Vagina (tissue), 2 donors: Measurements from ENCODE around the gene TRMT61A.

ENCODE experiments used
- POLR2A ChIP-seq, 2 donors: fragments of 450-650 bp; IDR thresholded peaks; one replicate each; pipeline ENCODE4 v1.6.1; 2017; ENCODE audit warnings: antibody characterized with exemption in 2 of 2, mild to moderate bottlenecking in 2 of 2, moderate library complexity in 2 of 2
- POLR2AphosphoS5 ChIP-seq, 2 donors: sonication (generic); formaldehyde crosslinking; IDR thresholded peaks; one replicate each; pipeline ENCODE4 v1.9.0; 2017; ENCODE audit warnings: antibody characterized with exemption in 2 of 2, mild to moderate bottlenecking in 2 of 2, low read depth in 1 of 2; ENCODE audit not compliant: insufficient read depth in 1 of 2
- TF ChIP-seq, protein P1 (sequence below), 3 experiments: fragments of 450-650 bp in 2 of 3; fragments of 200-600 bp in 1 of 3; sonication (generic) in 1 of 3; IDR thresholded peaks; one replicate each; pipeline ENCODE4 v1.5.1; 2017 to 2019; ENCODE audit warnings: antibody characterized with exemption in 3 of 3, mild to moderate bottlenecking in 2 of 3, moderate library complexity in 2 of 3

DNA sequence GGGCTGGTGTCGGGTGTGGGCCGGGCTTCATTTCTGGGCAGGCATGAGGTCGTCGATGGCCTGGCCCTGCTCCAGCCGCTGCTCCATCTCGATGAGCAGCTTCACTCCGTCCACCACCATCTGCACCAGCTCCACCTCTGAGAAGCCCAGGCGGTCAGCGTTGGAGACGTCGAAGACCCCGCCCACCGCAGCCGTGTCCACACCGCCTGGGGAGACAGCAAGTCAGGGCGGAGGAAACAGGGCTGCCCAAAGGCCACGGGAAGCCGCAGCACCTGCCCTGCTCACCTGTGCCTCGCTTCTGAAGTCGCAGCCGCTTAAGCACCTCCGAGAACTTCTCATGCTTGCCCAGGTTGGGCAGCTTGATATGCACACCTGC is 9.2 kb upstream of the TRMT61A start:
- TF ChIP-seq POLR2A (IDR thresholded peaks at IDR 0.05) (no peak), POLR2AphosphoS5 (IDR thresholded peaks at IDR 0.05; ENCODE audit: insufficient read depth in 1 of 2, low read depth in 1 of 2) (no peak)
- TF ChIP-seq, protein P1, sequence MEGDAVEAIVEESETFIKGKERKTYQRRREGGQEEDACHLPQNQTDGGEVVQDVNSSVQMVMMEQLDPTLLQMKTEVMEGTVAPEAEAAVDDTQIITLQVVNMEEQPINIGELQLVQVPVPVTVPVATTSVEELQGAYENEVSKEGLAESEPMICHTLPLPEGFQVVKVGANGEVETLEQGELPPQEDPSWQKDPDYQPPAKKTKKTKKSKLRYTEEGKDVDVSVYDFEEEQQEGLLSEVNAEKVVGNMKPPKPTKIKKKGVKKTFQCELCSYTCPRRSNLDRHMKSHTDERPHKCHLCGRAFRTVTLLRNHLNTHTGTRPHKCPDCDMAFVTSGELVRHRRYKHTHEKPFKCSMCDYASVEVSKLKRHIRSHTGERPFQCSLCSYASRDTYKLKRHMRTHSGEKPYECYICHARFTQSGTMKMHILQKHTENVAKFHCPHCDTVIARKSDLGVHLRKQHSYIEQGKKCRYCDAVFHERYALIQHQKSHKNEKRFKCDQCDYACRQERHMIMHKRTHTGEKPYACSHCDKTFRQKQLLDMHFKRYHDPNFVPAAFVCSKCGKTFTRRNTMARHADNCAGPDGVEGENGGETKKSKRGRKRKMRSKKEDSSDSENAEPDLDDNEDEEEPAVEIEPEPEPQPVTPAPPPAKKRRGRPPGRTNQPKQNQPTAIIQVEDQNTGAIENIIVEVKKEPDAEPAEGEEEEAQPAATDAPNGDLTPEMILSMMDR (IDR thresholded peaks at IDR 0.05) = no peak
